ACC112 (cell line): Measurements from ENCODE around the gene RGS16.
A peak's percentile ranks its signal among the peaks of the same experiment; 100 is the strongest.

Experiments
- H2AFZ ChIP-seq: fragments of 200-600 bp; sonication (generic); one replicate; pipeline ENCODE4 v1.6.0; 2017; ENCODE audit warnings: antibody characterized with exemption, low read length; ENCODE audit not compliant: unreplicated experiment
- H3K27ac ChIP-seq: fragments of 200-600 bp; sonication (generic); 2 replicates; pipeline ENCODE4 v1.5.1; 2014; ENCODE audit warnings: low read depth, mild to moderate bottlenecking, antibody characterized with exemption, low read length, moderate library complexity
- H3K27me3 ChIP-seq: fragments of 200-600 bp; sonication (generic); 2 replicates; pipeline ENCODE4 v1.6.1; 2014; ENCODE audit warnings: mild to moderate bottlenecking, antibody characterized with exemption, low read length, moderate library complexity, mixed read lengths; ENCODE audit not compliant: insufficient read depth
- H3K36me3 ChIP-seq: fragments of 200-600 bp; sonication (generic); 2 replicates; pipeline ENCODE4 v1.6.1; 2016; ENCODE audit warnings: mild to moderate bottlenecking, antibody characterized with exemption, low read length, moderate library complexity, mixed read lengths; ENCODE audit not compliant: insufficient read depth
- H3K4me1 ChIP-seq: fragments of 200-600 bp; sonication (generic); one replicate; pipeline ENCODE4 v1.6.1; 2016; ENCODE audit warnings: low read length, mixed read lengths; ENCODE audit not compliant: insufficient read depth, unreplicated experiment, control insufficient read depth
- H3K4me3 ChIP-seq: fragments of 200-600 bp; sonication (generic); 2 replicates; pipeline ENCODE4 v1.5.1; 2014; ENCODE audit warnings: mild to moderate bottlenecking, low read depth, low read length
- H3K79me2 ChIP-seq: fragments of 200-600 bp; sonication (generic); one replicate; pipeline ENCODE4 v1.6.0; 2016; ENCODE audit warnings: low read length; ENCODE audit not compliant: control insufficient read depth, unreplicated experiment, insufficient read depth

RGS16 gene

GRCh38 chr1:182580736-182581135 is 23.5 kb downstream of the RGS16 start:
- Histone ChIP-seq H3K4me1 (peaks cover 4% of the 10 kb centered on the region), H3K27me3 (no peaks in the 10 kb centered on the region), H3K27ac (no peak overlapping the region), H3K4me3 (no peak overlapping the region), H3K79me2 (no peaks in the 10 kb centered on the region), H2AFZ (no peak overlapping the region), H3K36me3 (no peaks in the 10 kb centered on the region)

GRCh38 chr1:182575540-182576149 is 28.5 kb downstream of the RGS16 start:
- no peaks in the 10 kb centered on the region for H3K79me2 ChIP-seq
- H3K27ac ChIP-seq: no peak overlapping the region
- H2AFZ ChIP-seq: peak overlapping the region; percentile 4
- H3K27me3 ChIP-seq: no peaks in the 10 kb centered on the region
- no peaks in the 10 kb centered on the region for H3K36me3 ChIP-seq
- peaks cover 12% of the 10 kb centered on the region for H3K4me1 ChIP-seq
- no peak overlapping the region for H3K4me3 ChIP-seq

- Histone ChIP-seq H3K27me3 (no peaks in the 10 kb centered on the region), H3K4me3 (no peak overlapping the region), H3K4me1 (peaks cover 19% of the 10 kb centered on the region), H2AFZ (no peak overlapping the region), H3K36me3 (no peaks in the 10 kb centered on the region), H3K79me2 (no peaks in the 10 kb centered on the region), H3K27ac (no peak overlapping the region)
Observed at GRCh38 chr1:182574156-182574555, 30.0 kb downstream of the RGS16 start.

GRCh38 chr1:182570611-182570970 is 33.6 kb downstream of the RGS16 start:
- Histone ChIP-seq H2AFZ (no peak overlapping the region), H3K79me2 (no peaks in the 10 kb centered on the region), H3K27ac (no peak overlapping the region), H3K27me3 (no peaks in the 10 kb centered on the region), H3K4me1 (peaks cover 14% of the 10 kb centered on the region), H3K4me3 (no peak overlapping the region), H3K36me3 (no peaks in the 10 kb centered on the region)

- Histone ChIP-seq H3K4me1 (peaks cover 9% of the 10 kb centered on the region), H3K27ac (no peak overlapping the region), H3K4me3 (no peak overlapping the region), H2AFZ (peak overlapping the region; percentile 12), H3K36me3 (no peaks in the 10 kb centered on the region), H3K79me2 (no peaks in the 10 kb centered on the region), H3K27me3 (no peaks in the 10 kb centered on the region)
Observed at GRCh38 chr1:182569939-182570610, 34.1 kb downstream of the RGS16 start.

- Histone ChIP-seq H3K36me3 (no peaks in the 10 kb centered on the region), H3K4me3 (no peak overlapping the region), H3K27me3 (no peaks in the 10 kb centered on the region), H3K27ac (no peak overlapping the region), H3K79me2 (no peaks in the 10 kb centered on the region), H3K4me1 (peaks cover 8% of the 10 kb centered on the region), H2AFZ (no peak overlapping the region)
Observed at GRCh38 chr1:182568647-182569284, 35.4 kb downstream of the RGS16 start.

- H3K27me3 ChIP-seq: no peaks in the 10 kb centered on the region
Observed at GRCh38 chr1:182567629-182568028, 36.6 kb downstream of the RGS16 start.

GRCh38 chr1:182565537-182565936 is 38.7 kb downstream of the RGS16 start:
- Histone ChIP-seq H2AFZ (no peak overlapping the region), H3K36me3 (no peaks in the 10 kb centered on the region), H3K4me3 (no peak overlapping the region), H3K27ac (no peak overlapping the region), H3K4me1 (peaks cover 8% of the 10 kb centered on the region), H3K79me2 (no peaks in the 10 kb centered on the region), H3K27me3 (peaks cover 9% of the 10 kb centered on the region; the same call in 1 of the 2 replicates)

More at GRCh38 chr1:182567629-182568028, 36.6 kb downstream of the RGS16 start:
- H3K79me2 ChIP-seq: no peaks in the 10 kb centered on the region
- no peaks in the 10 kb centered on the region for H3K36me3 ChIP-seq
- H3K4me3 ChIP-seq: no peak overlapping the region
- H3K27ac ChIP-seq: no peak overlapping the region
- peaks cover 8% of the 10 kb centered on the region for H3K4me1 ChIP-seq
- no peak overlapping the region for H2AFZ ChIP-seq

GRCh38 chr1:182564406-182565004 is 39.7 kb downstream of the RGS16 start:
- no peaks in the 10 kb centered on the region for H3K36me3 ChIP-seq
- no peak overlapping the region for H2AFZ ChIP-seq
- H3K27ac ChIP-seq: no peak overlapping the region
- H3K79me2 ChIP-seq: no peaks in the 10 kb centered on the region
- H3K4me3 ChIP-seq: no peak overlapping the region
- H3K4me1 ChIP-seq: peaks cover 5% of the 10 kb centered on the region
- peaks cover 9% of the 10 kb centered on the region; the same call in 1 of the 2 replicates for H3K27me3 ChIP-seq

GRCh38 chr1:182563095-182563494 is 41.1 kb downstream of the RGS16 start:
- Histone ChIP-seq H3K27ac (no peak overlapping the region), H3K4me3 (no peak overlapping the region), H3K36me3 (no peaks in the 10 kb centered on the region), H3K4me1 (no peaks in the 10 kb centered on the region), H3K79me2 (no peaks in the 10 kb centered on the region), H2AFZ (no peak overlapping the region), H3K27me3 (peaks cover 9% of the 10 kb centered on the region; the same call in 1 of the 2 replicates)
